Measurements from ENCODE around the gene PROS1.
"Not testable (repeated sequence)": the region's sequence is repeated elsewhere in the genome, so short reads cannot be mapped to it uniquely, and the experiment has no call there.

PROS1 gene

GRCh38 chr3:93906245-93906644, 67.5 kb downstream of the PROS1 start:
- H3K4me3 ChIP-seq = no peak overlapping the region
- no peak overlapping the region for H3K27ac ChIP-seq

DNA sequence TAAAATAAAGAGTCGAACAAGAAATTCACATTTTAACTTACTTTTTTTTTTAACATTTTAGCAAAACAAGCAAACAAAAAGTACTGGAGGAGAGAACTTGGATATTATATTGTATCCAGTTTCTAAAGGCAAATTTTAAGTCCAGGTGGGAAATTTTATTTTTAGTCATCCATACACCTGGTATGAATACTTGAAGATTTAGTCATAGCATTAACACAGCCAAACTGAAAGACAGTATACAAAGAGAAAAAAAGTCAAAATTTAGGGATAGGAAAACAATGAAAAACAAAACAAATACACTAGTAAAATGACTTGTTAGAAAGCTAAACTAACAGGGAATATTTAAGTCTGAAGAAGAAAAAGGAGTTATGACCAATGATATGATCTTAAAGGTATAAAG, 69.1 kb downstream of the PROS1 start:
- H3K4me3 ChIP-seq = no peak overlapping the region
- no peak overlapping the region for H3K27ac ChIP-seq

GRCh38 chr3:93878250-93879017, 95.3 kb downstream of the PROS1 start:
- H3K4me3 ChIP-seq = not testable (repeated sequence)
- H3K27ac ChIP-seq = peak overlapping the region in 15 of 21 experiments; percentile 14 to 77 (median 73)

- not testable (repeated sequence) for H3K4me3 ChIP-seq
- peak overlapping the region in 14 of 21 experiments; percentile 32 to 77 (median 70) for H3K27ac ChIP-seq
Measured at GRCh38 chr3:93877427-93877826, 96.3 kb downstream of the PROS1 start.

- H3K27ac ChIP-seq, H3K4me3 ChIP-seq: not testable (repeated sequence)
Measured at GRCh38 chr3:93873412-93873811, 100.3 kb downstream of the PROS1 start.

GRCh38 chr3:93867425-93867824, 106.3 kb downstream of the PROS1 start:
- no peak overlapping the region for H3K4me3 ChIP-seq
- no peak overlapping the region for H3K27ac ChIP-seq

GRCh38 chr3:93861017-93861416, 112.7 kb downstream of the PROS1 start:
- H3K4me3 ChIP-seq = no peak overlapping the region

GRCh38 chr3:93855401-93855800, 118.3 kb downstream of the PROS1 start:
- Histone ChIP-seq H3K27ac (no peak overlapping the region), H3K4me3 (no peak overlapping the region)

More at GRCh38 chr3:93861017-93861416, 112.7 kb downstream of the PROS1 start:
- H3K27ac ChIP-seq = no peak overlapping the region

DNA sequence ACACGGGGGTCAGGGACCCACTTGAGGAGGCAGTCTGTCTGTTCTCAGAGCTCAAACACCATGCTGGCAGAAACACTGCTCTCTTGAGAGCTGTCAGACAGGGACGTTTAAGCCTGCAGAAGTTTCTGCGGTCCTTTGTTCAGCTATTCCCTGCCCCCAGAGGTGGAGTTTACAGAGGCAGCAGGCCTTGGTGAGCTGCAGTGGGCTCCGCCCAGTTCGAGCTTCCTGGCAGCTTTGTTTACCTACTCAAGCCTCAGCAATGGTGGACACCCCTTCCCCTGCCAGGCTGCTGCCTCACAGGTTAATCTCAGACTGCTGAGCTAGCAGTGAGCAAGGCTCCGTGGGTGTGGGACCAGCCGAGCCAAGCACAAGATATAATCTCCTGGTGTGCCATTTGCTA, 121.5 kb downstream of the PROS1 start:
- H3K4me3 ChIP-seq = not testable (repeated sequence)

DNA sequence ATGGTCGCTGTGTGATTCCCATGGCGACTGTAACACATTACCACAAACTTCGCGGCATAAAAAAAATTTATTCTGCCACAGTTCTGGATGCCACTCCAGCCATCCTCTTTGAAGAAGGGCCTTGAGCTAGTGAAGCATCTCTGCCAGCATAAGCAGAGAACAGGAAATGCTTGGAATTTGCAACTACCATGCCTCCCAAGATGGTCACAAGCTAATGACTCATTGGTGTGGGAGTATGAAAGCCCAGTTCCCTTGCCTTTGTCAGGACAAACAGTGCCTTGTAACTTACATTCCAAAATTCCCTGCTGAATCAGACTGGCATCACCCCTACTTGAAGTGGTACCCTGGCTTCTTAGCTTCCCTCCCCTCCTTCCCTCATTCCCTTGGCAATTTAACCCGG, 129.7 kb downstream of the PROS1 start:
- peak overlapping the region in 7 of 21 experiments; percentile 29 to 71 (median 55) for H3K27ac ChIP-seq

More for the DNA sequence above, 121.5 kb downstream of the PROS1 start:
- H3K27ac ChIP-seq = not testable (repeated sequence)

DNA sequence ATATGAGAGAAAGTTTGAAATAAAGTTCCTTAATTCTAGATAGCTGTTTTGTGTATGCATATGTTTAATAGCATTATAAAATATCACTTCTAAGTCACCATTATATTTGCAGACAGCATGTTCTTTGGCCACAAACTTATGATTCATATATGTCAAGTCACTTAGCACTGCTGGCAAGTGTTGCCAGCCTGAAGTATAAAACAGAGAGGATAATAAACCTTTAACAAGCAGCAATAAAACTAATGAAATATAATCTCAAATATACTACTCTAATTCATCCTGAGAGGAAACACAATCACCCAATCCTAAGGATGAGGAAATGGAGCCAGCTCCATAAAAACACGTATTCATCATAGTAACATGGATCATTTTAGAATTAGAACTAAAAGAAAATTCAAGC, 134.5 kb downstream of the PROS1 start:
- not testable (repeated sequence) for H3K4me3 ChIP-seq

More for the DNA sequence above, 129.7 kb downstream of the PROS1 start:
- no peak overlapping the region for H3K4me3 ChIP-seq

More for the DNA sequence above, 134.5 kb downstream of the PROS1 start:
- not testable (repeated sequence) for H3K27ac ChIP-seq

Data from skin epidermis (tissue), 12 donors.